Nucleus accumbens (tissue), 56 donors: ENCODE measurements around the gene DENND4B.

ENCODE experiments used
- DNase-seq, 56 donors: peaks; one replicate each; lab custom pipeline; 2025; lab: John Stamatoyannopoulos, UW

The DENND4B gene

DNA sequence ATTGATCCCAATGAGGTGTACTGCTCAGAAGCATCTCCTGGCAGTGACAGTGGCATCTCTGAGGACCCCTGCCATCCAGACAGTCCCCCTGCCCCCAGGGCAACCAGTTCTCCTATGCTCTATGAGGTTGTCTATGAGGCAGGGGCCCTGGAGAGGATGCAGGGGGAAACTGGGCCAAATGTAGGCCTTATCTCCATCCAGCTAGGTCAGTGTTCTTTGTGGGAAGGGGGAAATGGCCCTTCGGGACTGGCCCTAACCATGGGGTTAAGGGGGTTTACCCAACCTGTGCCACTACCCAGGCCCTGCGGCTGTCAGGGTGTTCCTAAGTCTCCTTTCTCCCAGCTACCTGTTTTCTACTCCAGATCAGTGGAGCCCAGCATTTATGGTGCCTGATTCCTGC is 22.5 kb upstream of the DENND4B start:
- no peak for DNase-seq

GRCh38 chr1:153968408-153968807 is 21.9 kb upstream of the DENND4B start:
- no peak for DNase-seq

- DNase-seq, result no peak
Observed at GRCh38 chr1:153968000-153968363, 21.5 kb upstream of the DENND4B start.

- DNase-seq, result peak; percentile 52 to 96 (median 89)
Observed at GRCh38 chr1:153967107-153967999, 20.8 kb upstream of the DENND4B start, which contains the start of gene CREB3L4. CREB3L4 (plus strand) TSS chr1:153967902; CDS start chr1:153968526, 624 bp downstream.

DNA sequence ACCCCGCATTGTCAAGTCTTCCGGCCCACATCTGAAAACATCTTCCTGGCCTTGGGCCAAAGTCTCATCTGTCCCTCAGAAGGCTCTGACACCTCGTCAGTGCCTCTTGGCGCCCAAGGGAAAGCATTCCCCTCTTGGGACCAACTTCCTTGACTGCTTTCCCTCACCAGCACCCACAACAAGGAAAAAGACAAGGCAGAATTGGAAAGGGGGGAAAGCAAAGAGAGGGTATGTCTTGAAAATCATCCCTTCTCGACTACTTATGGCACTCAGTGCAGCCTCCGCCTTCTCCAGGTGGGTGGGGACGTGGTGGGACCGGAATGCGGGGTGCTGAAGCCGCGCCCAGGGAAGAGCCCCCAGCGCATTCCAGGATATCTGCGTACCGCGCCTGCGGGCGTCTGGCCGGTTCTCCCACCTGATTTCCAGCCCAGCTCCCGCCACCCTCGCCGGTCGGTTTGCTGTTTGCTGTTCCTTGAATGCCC is 17.4 kb upstream of the DENND4B start:
- peak in 2 of 56 donors; percentile 50 to 51 for DNase-seq

DNA sequence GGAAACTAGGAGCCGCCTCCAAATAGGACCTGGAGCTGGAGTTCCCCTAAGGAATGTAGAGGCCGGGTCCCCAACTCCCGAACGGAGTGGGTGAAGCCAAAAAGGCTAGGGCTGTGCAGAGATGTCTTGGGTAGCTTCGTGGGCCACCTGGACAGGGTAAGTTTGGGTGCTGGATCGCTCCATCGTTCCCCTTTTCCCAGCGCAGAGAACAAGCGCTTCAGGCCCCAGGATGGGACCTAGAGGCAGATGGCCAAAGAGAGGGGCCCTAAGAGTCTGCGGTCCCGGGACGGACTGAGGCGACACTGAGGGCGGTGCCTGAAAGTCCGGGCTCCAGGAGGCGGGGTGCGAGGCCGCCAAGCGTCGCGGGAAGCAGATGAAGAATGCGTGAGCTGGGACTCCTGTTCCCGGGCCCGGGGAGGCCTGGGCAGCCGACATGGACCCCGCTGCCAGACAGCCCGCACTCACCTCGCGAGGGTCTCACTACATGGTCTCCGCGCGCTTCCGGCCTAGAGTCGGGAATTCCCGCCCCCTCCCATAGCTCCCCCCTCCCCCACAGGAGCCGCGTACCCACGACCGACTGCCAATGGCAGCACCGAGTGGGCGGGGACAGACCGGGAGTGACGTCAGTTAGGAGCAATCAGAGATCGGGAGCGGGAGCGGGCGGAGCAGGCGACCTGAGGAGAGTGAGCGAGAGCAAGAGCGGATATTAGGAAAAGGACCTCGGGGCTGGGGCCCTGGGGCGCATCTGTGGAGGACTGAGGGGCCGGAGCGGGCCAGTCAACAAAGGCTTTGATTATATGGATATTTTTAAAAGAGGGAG is 16.7 kb upstream of the DENND4B start, which contains the start of gene SLC39A1:
TSS of gene SLC39A1 (minus strand) at position 508 of the 820 bp plus-strand sequence. CDS start 822 bp downstream, outside the sequence.
- peak; percentile 71 to 99 (median 95) for DNase-seq

GRCh38 chr1:153962088-153963029 is 15.8 kb upstream of the DENND4B start:
- no peak for DNase-seq

- no peak for DNase-seq
Observed at GRCh38 chr1:153961421-153961820, 14.9 kb upstream of the DENND4B start.

DNA sequence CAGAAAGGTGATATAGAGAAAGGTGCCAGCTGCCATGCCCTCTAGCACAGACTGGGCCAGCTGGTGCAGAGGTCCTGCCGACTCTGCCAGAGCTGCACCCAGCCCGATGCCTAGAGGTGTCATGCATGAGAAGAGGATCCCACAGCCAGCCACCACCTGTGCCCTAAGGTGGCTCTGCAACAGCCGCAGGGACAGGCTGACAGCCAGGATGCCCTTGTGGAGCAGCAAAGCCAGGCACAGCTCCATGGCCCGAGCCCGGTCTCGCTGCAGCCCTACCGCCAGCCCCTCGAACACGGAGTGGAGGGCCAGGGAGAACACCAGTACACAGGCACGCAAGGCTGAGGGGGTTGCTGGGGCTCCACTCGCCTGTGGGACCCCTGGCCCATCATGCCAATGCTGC is 13.7 kb upstream of the DENND4B start:
- DNase-seq, result no peak

DNA sequence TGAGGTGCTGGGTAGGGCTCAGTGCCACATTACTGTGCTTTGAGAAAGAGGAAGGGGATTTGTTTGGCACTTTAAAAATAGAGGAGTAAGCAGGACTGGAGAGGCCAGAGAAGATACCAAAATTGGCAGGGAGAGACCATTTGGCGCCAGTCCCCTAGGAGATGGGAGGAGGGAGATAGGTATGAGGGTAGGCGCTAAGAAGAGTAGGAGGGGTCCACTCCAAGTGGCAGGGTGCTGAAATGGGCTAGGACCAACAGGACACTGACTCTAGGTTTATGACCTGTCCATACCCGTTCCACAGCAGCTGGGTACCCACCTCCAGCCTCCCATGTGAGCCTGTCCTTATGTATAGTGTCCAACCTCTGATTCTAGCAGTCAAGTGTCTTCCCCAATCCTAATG is 12.9 kb upstream of the DENND4B start:
- DNase-seq, result no peak

GRCh38 chr1:153958961-153959260 is 12.4 kb upstream of the DENND4B start:
- no peak for DNase-seq

GRCh38 chr1:153958111-153958960 is 11.8 kb upstream of the DENND4B start, which contains the start of gene CRTC2:
CRTC2 (minus strand) TSS chr1:153958612; CDS start chr1:153958497, 115 bp downstream.
- DNase-seq, result peak; percentile 77 to 100 (median 98)

DNA sequence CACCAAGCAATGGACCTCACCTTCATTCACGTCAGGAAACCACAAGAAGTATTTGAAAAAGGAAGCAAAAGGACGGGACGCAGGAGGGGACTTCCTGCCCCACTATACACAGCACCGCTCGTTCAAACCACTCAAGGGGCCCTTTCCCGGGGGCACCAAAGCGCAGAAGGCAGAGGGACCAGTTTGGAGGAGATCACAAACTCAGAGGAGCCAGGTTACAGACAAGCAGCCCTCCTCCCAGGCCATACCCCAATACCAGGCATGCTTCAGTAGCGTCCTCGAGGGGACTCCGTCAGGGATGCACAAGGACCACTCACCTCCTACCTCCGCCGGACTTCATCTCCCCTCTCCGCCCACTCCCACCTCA is 11.2 kb upstream of the DENND4B start:
- DNase-seq, result peak in 2 of 56 donors; percentile 31 to 62

GRCh38 chr1:153956997-153957715 is 10.6 kb upstream of the DENND4B start:
- DNase-seq, result no peak

DNA sequence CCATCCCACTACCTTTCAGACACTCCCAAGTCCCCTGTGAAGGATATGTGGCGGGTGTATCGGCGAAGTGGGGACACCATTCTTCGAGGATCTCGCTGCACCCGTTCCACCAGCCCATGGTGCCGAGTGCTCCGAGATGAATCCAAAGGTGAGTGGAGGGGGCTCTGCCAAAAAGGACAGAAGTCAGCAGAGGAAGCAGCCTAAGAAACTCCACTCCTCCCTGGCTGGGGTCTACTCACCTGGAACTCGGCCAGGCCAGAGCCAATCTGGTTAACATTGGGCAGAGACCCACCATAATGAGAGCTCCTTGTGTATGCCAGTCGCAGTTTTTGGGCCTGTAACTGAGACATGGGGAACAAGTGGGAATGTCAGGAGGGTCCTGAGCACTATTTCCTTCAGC is 8.3 kb upstream of the DENND4B start:
- no peak for DNase-seq

DNA sequence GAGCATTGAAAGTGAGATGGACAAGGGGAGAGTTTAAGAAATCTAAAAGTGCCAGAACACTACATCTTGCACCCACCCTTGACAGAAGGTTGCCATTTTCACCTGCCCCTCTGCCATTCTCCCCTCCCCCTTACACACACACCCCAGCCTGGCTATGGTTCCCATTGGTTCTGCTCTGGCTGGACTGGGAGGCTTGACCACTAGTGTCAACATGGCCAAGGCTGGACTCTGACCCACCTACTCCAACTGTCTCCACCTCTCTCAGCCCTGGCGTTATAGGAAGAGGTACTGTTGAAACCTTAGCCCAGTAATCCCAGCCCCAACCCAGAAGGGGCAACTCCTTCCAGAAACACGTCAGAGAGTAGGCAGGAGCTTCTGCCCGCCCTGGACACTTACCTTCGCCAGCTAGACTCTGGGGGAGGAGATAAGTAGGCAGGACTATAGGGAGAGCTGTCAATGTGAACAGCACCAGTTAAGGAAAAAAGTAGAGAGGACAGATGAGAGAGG is 7.4 kb upstream of the DENND4B start:
- no peak for DNase-seq

- DNase-seq, result no peak
Observed at GRCh38 chr1:153951801-153952200, 5.3 kb upstream of the DENND4B start.

GRCh38 chr1:153951183-153951582 is 4.7 kb upstream of the DENND4B start:
- DNase-seq, result no peak
